OCI-LY3 (cell line): ENCODE data around the gene EDRF1.
A peak's percentile ranks its signal among the peaks of the same experiment; 100 is the strongest.

Source experiments
- H2AFZ ChIP-seq: fragments of 200-600, 300-600 bp; shearing (Covaris generic); 2 replicates; pipeline ENCODE4 v1.6.0; 2014; ENCODE audit warnings: antibody characterized with exemption, low read depth, low read length
- H3K27ac ChIP-seq: fragments of 200-600, 300-600 bp; sonication (generic); 2 replicates; pipeline ENCODE4 v1.5.1; 2014; ENCODE audit warnings: mild to moderate bottlenecking, low read length, moderate library complexity, mixed read lengths
- H3K27me3 ChIP-seq: fragments of 200-600, 300-600 bp; sonication (generic); 2 replicates; pipeline ENCODE4 v1.6.1; 2014; ENCODE audit warnings: low read depth, low read length, mixed read lengths
- H3K36me3 ChIP-seq: fragments of 200-600, 300-600 bp; sonication (generic); replicated peaks from 2 replicates; pipeline ENCODE3; 2014; ENCODE audit warnings: low read depth, low read length, mixed read lengths
- H3K4me1 ChIP-seq: fragments of 300-600, 200-600 bp; sonication (generic); 2 replicates; pipeline ENCODE4 v1.6.1; 2014; ENCODE audit warnings: low read length, mixed read lengths
- H3K4me2 ChIP-seq: fragments of 200-600, 300-600 bp; sonication (generic); 2 replicates; pipeline ENCODE4 v1.6.1; 2014; ENCODE audit warnings: low read length, mixed read lengths
- H3K4me3 ChIP-seq: fragments of 300-600, 200-600 bp; sonication (generic); 2 replicates; pipeline ENCODE4 v1.5.1; 2014; ENCODE audit warnings: antibody characterized with exemption, mild to moderate bottlenecking, low read length, moderate library complexity
- H3K79me2 ChIP-seq: fragments of 300-600, 200-600 bp; shearing (Covaris generic); 2 replicates; pipeline ENCODE4 v1.6.1; 2014; ENCODE audit warnings: mild to moderate bottlenecking, low read length, mixed read lengths
- H3K9ac ChIP-seq: fragments of 300-600, 200-600 bp; shearing (Covaris generic); 2 replicates; pipeline ENCODE4 v1.6.0; 2014; ENCODE audit warnings: mild to moderate bottlenecking, low read length, moderate library complexity
- H3K9me3 ChIP-seq: fragments of 200-600, 300-600 bp; shearing (Covaris generic); 2 replicates; pipeline ENCODE4 v1.6.1; 2014; ENCODE audit warnings: low read length, mixed read lengths; ENCODE audit not compliant: insufficient read depth
- H4K20me1 ChIP-seq: fragments of 200-600, 300-600 bp; sonication (generic); 2 replicates; pipeline ENCODE4 v1.6.1; 2016; ENCODE audit warnings: low read length, mixed read lengths; ENCODE audit not compliant: insufficient read depth
- EZH2phosphoT487 ChIP-seq: fragments of 200-600 bp; shearing (Covaris generic); IDR thresholded peaks from 2 replicates; pipeline ENCODE4 v1.6.1; 2018; ENCODE audit warnings: antibody characterized with exemption, mixed run types, low read depth
- TF ChIP-seq, protein P1 (sequence below): fragments of 200-600, 300-600 bp; sonication (generic); IDR thresholded peaks from 2 replicates; pipeline ENCODE4 v1.5.1; 2014; ENCODE audit warnings: antibody characterized with exemption, low read length, low read depth

The EDRF1 gene

GRCh38 chr10:125783408-125783807, 63.9 kb downstream of the EDRF1 start:
- no peaks in the 10 kb centered on the region for H3K9me3 ChIP-seq
- H2AFZ ChIP-seq = peak overlapping the region; percentile 32; the same call in 1 of the 2 replicates
- peaks cover 3% of the 10 kb centered on the region for H3K36me3 ChIP-seq
- H4K20me1 ChIP-seq = no peaks in the 10 kb centered on the region
- H3K79me2 ChIP-seq = no peaks in the 10 kb centered on the region
- peak overlapping the region; percentile 76 for H3K4me2 ChIP-seq
- TF ChIP-seq, protein P1, sequence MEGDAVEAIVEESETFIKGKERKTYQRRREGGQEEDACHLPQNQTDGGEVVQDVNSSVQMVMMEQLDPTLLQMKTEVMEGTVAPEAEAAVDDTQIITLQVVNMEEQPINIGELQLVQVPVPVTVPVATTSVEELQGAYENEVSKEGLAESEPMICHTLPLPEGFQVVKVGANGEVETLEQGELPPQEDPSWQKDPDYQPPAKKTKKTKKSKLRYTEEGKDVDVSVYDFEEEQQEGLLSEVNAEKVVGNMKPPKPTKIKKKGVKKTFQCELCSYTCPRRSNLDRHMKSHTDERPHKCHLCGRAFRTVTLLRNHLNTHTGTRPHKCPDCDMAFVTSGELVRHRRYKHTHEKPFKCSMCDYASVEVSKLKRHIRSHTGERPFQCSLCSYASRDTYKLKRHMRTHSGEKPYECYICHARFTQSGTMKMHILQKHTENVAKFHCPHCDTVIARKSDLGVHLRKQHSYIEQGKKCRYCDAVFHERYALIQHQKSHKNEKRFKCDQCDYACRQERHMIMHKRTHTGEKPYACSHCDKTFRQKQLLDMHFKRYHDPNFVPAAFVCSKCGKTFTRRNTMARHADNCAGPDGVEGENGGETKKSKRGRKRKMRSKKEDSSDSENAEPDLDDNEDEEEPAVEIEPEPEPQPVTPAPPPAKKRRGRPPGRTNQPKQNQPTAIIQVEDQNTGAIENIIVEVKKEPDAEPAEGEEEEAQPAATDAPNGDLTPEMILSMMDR = no peak
- no peak for TF ChIP-seq EZH2phosphoT487
- H3K27me3 ChIP-seq = no peaks in the 10 kb centered on the region
- H3K27ac ChIP-seq = peak overlapping the region; percentile 81
- H3K4me3 ChIP-seq = peak overlapping the region; percentile 53; the same call in 1 of the 2 replicates
- peaks cover 32% of the 10 kb centered on the region for H3K4me1 ChIP-seq
- H3K9ac ChIP-seq = peak overlapping the region; percentile 60; the same call in 1 of the 2 replicates

DNA sequence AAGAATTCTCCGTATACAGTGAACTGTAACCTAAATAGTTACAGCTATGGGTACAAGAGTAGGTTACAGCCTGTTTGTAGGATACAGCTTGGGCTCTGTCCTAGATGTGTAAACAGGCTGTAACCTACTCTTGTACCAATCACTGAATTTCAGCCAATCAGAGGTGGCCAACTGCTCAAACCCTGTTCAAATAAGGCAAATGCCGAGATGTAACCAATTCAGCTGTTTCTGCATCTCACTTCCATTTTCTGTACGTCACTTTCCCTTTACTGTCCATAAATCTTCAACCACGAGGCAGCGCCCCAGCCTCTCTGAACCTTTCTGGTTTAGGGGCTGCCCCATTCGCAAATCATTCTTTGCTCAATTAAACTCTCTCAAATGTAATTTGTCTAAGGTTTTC, 64.4 kb downstream of the EDRF1 start:
- Histone ChIP-seq H3K9ac (peak overlapping the region; percentile 60; the same call in 1 of the 2 replicates), H3K4me3 (peak overlapping the region; percentile 53), H3K9me3 (no peaks in the 10 kb centered on the region), H3K4me2 (peak overlapping the region; percentile 76), H3K79me2 (no peaks in the 10 kb centered on the region), H4K20me1 (no peaks in the 10 kb centered on the region), H3K27me3 (no peaks in the 10 kb centered on the region), H3K4me1 (peaks cover 32% of the 10 kb centered on the region), H3K36me3 (peaks cover 3% of the 10 kb centered on the region), H2AFZ (peak overlapping the region; percentile 84), H3K27ac (peak overlapping the region; percentile 81)
- TF ChIP-seq EZH2phosphoT487 = no peak
- TF ChIP-seq, protein P1 = no peak

DNA sequence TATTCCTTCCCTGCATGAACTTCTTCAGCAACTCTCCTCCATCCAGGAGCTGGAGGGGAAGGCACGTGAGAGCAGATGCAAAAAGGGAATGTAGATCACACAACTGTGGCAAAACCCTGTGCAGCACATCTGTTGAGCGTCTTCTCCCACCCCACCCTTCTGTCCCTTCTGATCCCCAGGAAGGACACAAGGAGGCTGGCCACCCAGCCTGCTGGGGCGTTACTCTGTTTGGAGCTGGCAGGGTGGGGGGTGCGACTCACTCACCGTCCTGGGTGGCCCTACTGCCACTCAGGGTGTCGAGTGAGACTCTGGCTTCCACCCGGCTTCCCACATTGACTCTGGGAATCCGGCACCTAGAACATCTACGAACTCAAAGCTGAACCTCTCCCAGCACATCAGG, 66.3 kb downstream of the EDRF1 start:
- H3K4me3 ChIP-seq = no peak overlapping the region
- no peaks in the 10 kb centered on the region for H3K9me3 ChIP-seq
- TF ChIP-seq, protein P1 = no peak
- TF ChIP-seq EZH2phosphoT487 = no peak
- H3K9ac ChIP-seq = no peak overlapping the region
- H2AFZ ChIP-seq = no peak overlapping the region
- no peak overlapping the region for H3K27ac ChIP-seq
- H3K79me2 ChIP-seq = no peaks in the 10 kb centered on the region
- no peaks in the 10 kb centered on the region for H3K27me3 ChIP-seq
- H3K36me3 ChIP-seq = peaks cover 3% of the 10 kb centered on the region
- no peaks in the 10 kb centered on the region for H4K20me1 ChIP-seq
- H3K4me2 ChIP-seq = no peak overlapping the region
- peaks cover 32% of the 10 kb centered on the region for H3K4me1 ChIP-seq

GRCh38 chr10:125788156-125789034, 68.9 kb downstream of the EDRF1 start:
- Histone ChIP-seq H3K4me3 (no peak overlapping the region), H2AFZ (no peak overlapping the region), H3K36me3 (peaks cover 3% of the 10 kb centered on the region), H3K27ac (no peak overlapping the region), H3K9me3 (no peaks in the 10 kb centered on the region), H4K20me1 (no peaks in the 10 kb centered on the region), H3K4me2 (no peak overlapping the region), H3K79me2 (no peaks in the 10 kb centered on the region), H3K9ac (no peak overlapping the region), H3K4me1 (peaks cover 29% of the 10 kb centered on the region), H3K27me3 (no peaks in the 10 kb centered on the region)
- TF ChIP-seq, protein P1 = no peak
- TF ChIP-seq EZH2phosphoT487 = no peak
